ENCODE measurements around the gene ATP2C2. TPM values are rescaled to one million over a fixed set of nuclear protein-coding genes. Genes with fewer than 3 reads are reported as not detected.

Gene ATP2C2
- total and polyA plus RNA-seq, 9 of the 15 experiments (the other 6 are each of a cell fraction or from before 2014, with no cell fraction given): 0.75 TPM; not detected in 8

DNA sequence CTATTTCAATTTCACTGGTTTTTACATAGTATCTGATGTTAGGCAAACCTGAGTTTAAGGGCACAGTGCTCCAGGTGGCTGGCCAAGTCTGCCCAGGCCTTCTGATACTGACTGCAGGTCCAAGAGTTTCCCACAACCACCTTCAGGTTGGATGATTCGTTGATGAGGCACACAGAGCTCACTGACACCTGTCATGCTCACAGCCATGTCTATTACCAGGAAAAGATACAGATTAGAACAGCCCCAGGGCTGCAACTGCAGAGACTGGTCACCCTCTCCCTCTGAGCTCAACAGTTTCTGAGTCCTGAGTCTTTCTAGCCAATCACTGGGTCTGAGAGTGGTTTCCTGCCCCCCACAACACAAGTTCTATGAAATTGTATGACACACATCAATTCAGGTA lies 98.9 kb downstream of the ATP2C2 start:
- POLR2A ChIA-PET: no interaction called here
- Histone ChIP-seq H3K4me3 (no peak overlapping the region), H2AFZ (ENCODE audit: low read depth, low read length) (no peak overlapping the region), H3K27me3 (ENCODE audit: control insufficient read depth in 2 of 2, insufficient read depth in 2 of 2, low read length in 2 of 2) (peaks cover 12 to 30% of the 10 kb centered on the region in 2 experiments; a peak in 4 of 5 replicates), H3K4me2 (ENCODE audit: insufficient read depth, low read length) (no peak overlapping the region), H3K9ac (ENCODE audit: insufficient read depth in 1 of 2, low read depth in 2 of 2, low read length in 2 of 2) (no peak overlapping the region), H3K27ac (ENCODE audit: extremely low read depth, low read depth, low read length) (no peak overlapping the region), H3K4me1 (replicated peaks in 1 of 2; ENCODE audit: control insufficient read depth in 2 of 2, insufficient read depth in 2 of 2, low read length in 2 of 2) (peaks cover 0 to 5% of the 10 kb centered on the region in 2 experiments; a peak in 2 of 5 replicates), H4K20me1 (replicated peaks; ENCODE audit: control insufficient read depth, insufficient read depth, low read length) (no peaks in the 10 kb centered on the region), H3K9me1 (ENCODE audit: control insufficient read depth, insufficient read depth, low read length) (no peaks in the 10 kb centered on the region), H3K36me3 (ENCODE audit: control insufficient read depth, insufficient read depth, low read length) (no peaks in the 10 kb centered on the region), H3K9me3 (replicated peaks; ENCODE audit: control insufficient read depth, insufficient read depth, low read depth, low read length) (peaks cover 4% of the 10 kb centered on the region), H3K79me2 (ENCODE audit: control insufficient read depth, insufficient read depth, low read length) (no peaks in the 10 kb centered on the region)
- BruUV-seq (replicated peaks): no TSS peak
- CTCF ChIA-PET (ENCODE audit: low intra/inter-chr PET ratio): no interaction called here
- WGBS (ENCODE audit: insufficient coverage, low coverage, missing lambda C conversion rate): 13% methylated on average over 1 of the region's 1 CpG
- DNase-seq (ENCODE audit: extremely low read depth in 1 of 4, low spot score in 3 of 4): no peak
- no peak for ATAC-seq
- intact Hi-C loops (cut with micrococcal nuclease): no loop called here
- in situ Hi-C loops (cut with MboI): no loop called here
- no peak for FAIRE-seq
- no peak for TF ChIP-seq MED1 (CRISPR knock-in tag; IDR thresholded peaks at IDR 0.05; ENCODE audit: borderline replicate concordance)
- no peak for TF ChIP-seq ZKSCAN8 (CRISPR knock-in tag; IDR thresholded peaks at IDR 0.05)
- TF ChIP-seq, protein P1, sequence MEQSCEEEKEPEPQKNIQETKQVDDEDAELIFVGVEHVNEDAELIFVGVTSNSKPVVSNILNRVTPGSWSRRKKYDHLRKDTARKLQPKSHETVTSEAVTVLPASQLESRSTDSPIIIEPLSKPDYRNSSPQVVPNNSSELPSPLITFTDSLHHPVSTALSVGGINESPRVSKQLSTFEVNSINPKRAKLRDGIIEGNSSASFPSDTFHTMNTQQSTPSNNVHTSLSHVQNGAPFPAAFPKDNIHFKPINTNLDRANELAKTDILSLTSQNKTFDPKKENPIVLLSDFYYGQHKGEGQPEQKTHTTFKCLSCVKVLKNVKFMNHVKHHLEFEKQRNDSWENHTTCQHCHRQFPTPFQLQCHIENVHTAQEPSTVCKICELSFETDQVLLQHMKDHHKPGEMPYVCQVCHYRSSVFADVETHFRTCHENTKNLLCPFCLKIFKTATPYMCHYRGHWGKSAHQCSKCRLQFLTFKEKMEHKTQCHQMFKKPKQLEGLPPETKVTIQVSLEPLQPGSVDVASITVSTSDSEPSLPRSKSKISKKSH (CRISPR knock-in tag; IDR thresholded peaks at IDR 0.05): no peak
- TF ChIP-seq, protein P2, sequence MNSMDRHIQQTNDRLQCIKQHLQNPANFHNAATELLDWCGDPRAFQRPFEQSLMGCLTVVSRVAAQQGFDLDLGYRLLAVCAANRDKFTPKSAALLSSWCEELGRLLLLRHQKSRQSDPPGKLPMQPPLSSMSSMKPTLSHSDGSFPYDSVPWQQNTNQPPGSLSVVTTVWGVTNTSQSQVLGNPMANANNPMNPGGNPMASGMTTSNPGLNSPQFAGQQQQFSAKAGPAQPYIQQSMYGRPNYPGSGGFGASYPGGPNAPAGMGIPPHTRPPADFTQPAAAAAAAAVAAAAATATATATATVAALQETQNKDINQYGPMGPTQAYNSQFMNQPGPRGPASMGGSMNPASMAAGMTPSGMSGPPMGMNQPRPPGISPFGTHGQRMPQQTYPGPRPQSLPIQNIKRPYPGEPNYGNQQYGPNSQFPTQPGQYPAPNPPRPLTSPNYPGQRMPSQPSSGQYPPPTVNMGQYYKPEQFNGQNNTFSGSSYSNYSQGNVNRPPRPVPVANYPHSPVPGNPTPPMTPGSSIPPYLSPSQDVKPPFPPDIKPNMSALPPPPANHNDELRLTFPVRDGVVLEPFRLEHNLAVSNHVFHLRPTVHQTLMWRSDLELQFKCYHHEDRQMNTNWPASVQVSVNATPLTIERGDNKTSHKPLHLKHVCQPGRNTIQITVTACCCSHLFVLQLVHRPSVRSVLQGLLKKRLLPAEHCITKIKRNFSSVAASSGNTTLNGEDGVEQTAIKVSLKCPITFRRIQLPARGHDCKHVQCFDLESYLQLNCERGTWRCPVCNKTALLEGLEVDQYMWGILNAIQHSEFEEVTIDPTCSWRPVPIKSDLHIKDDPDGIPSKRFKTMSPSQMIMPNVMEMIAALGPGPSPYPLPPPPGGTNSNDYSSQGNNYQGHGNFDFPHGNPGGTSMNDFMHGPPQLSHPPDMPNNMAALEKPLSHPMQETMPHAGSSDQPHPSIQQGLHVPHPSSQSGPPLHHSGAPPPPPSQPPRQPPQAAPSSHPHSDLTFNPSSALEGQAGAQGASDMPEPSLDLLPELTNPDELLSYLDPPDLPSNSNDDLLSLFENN (IDR thresholded peaks at IDR 0.05; ENCODE audit: low read depth in 2 of 2, low read length in 2 of 2): no peak
- no peak for TF ChIP-seq ZNF695 (CRISPR knock-in tag; IDR thresholded peaks at IDR 0.05)
- TF ChIP-seq TAF15 (IDR thresholded peaks at IDR 0.05; ENCODE audit: low read depth, low read length): no peak
- TF ChIP-seq, protein P3, sequence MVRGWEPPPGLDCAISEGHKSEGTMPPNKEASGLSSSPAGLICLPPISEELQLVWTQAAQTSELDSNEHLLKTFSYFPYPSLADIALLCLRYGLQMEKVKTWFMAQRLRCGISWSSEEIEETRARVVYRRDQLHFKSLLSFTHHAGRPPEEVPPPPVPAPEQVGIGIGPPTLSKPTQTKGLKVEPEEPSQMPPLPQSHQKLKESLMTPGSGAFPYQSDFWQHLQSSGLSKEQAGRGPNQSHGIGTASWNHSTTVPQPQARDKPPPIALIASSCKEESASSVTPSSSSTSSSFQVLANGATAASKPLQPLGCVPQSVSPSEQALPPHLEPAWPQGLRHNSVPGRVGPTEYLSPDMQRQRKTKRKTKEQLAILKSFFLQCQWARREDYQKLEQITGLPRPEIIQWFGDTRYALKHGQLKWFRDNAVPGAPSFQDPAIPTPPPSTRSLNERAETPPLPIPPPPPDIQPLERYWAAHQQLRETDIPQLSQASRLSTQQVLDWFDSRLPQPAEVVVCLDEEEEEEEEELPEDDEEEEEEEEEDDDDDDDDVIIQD (CRISPR knock-in tag; IDR thresholded peaks at IDR 0.05): no peak
- TF ChIP-seq ZNF830 (CRISPR knock-in tag; IDR thresholded peaks at IDR 0.05): no peak
- TF ChIP-seq, protein P4, sequence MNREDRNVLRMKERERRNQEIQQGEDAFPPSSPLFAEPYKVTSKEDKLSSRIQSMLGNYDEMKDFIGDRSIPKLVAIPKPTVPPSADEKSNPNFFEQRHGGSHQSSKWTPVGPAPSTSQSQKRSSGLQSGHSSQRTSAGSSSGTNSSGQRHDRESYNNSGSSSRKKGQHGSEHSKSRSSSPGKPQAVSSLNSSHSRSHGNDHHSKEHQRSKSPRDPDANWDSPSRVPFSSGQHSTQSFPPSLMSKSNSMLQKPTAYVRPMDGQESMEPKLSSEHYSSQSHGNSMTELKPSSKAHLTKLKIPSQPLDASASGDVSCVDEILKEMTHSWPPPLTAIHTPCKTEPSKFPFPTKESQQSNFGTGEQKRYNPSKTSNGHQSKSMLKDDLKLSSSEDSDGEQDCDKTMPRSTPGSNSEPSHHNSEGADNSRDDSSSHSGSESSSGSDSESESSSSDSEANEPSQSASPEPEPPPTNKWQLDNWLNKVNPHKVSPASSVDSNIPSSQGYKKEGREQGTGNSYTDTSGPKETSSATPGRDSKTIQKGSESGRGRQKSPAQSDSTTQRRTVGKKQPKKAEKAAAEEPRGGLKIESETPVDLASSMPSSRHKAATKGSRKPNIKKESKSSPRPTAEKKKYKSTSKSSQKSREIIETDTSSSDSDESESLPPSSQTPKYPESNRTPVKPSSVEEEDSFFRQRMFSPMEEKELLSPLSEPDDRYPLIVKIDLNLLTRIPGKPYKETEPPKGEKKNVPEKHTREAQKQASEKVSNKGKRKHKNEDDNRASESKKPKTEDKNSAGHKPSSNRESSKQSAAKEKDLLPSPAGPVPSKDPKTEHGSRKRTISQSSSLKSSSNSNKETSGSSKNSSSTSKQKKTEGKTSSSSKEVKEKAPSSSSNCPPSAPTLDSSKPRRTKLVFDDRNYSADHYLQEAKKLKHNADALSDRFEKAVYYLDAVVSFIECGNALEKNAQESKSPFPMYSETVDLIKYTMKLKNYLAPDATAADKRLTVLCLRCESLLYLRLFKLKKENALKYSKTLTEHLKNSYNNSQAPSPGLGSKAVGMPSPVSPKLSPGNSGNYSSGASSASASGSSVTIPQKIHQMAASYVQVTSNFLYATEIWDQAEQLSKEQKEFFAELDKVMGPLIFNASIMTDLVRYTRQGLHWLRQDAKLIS (CRISPR knock-in tag; IDR thresholded peaks at IDR 0.05): no peak
- no peak for TF ChIP-seq ELF4 (CRISPR knock-in tag; IDR thresholded peaks at IDR 0.05)
- no peak for TF ChIP-seq BRD4 (IDR thresholded peaks at IDR 0.05)

Data from K562 (cell line).